Nephron (organoid): ENCODE data around the gene BLVRA.

Experiments
- H3K27ac Mint-ChIP-seq, 3 experiments: 2 replicates each; pipeline ENCODE4 v1.8.0; 2020; ENCODE audit warnings: mixed read lengths in 3 of 3, mild to moderate bottlenecking in 2 of 3, moderate library complexity in 1 of 3
- H3K27me3 Mint-ChIP-seq: 2 replicates; pipeline ENCODE4 v1.8.0; 2021; ENCODE audit warnings: low read depth, mild to moderate bottlenecking, moderate library complexity, mixed read lengths
- H3K36me3 Mint-ChIP-seq: 2 replicates; pipeline ENCODE4 v1.8.0; 2020; ENCODE audit warnings: low read depth, mixed read lengths
- H3K4me1 Mint-ChIP-seq: 2 replicates; pipeline ENCODE4 v1.8.0; 2020; ENCODE audit warnings: mixed read lengths
- H3K4me3 Mint-ChIP-seq, 3 experiments: 2 replicates each; pipeline ENCODE4 v1.8.0; 2020; ENCODE audit warnings: mild to moderate bottlenecking in 3 of 3, mixed read lengths in 3 of 3, moderate library complexity in 2 of 3
- H3K9me3 Mint-ChIP-seq: 2 replicates; pipeline ENCODE4 v1.8.0; 2020; ENCODE audit warnings: mixed read lengths
- CTCF ChIP-seq, 3 experiments: fragments of 200-600 bp; sonication (generic); IDR thresholded peaks; one replicate each; pipeline ENCODE4 v1.5.0; 2021; ENCODE audit warnings: antibody characterized with exemption in 3 of 3; ENCODE audit not compliant: unreplicated experiment in 3 of 3

Gene BLVRA

GRCh38 chr7:43790006-43790405, 31.5 kb downstream of the BLVRA start:
- TF ChIP-seq CTCF (IDR thresholded peaks at IDR 0.05; ENCODE audit: unreplicated experiment in 3 of 3): no peak
- Mint-ChIP-seq H3K27ac (no peak overlapping the region), H3K4me3 (no peak overlapping the region), H3K27me3 (no peaks in the 10 kb centered on the region), H3K4me1 (peaks cover 20% of the 10 kb centered on the region), H3K9me3 (no peaks in the 10 kb centered on the region), H3K36me3 (peaks cover 47% of the 10 kb centered on the region)

DNA sequence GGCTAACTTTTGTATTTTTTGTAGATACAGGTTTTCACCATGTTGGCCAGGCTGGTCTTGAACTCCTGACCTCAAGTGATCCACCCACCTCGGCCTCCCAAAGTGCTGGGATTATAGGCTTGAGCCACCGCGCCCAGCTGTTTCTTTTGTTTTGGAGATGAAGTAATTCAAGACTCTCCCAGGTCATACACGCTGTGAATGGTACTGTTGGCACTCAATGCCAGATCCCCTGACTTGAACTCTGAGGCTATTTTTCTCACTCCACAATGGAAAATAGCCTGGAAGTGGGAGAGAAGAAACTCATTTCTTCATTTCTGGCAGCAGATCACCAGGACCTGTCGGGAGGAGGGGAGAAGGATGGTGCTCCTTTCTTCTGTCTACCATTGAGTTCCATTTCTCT, 32.4 kb downstream of the BLVRA start:
- no peaks in the 10 kb centered on the region for H3K27me3 Mint-ChIP-seq
- no peak overlapping the region for H3K4me3 Mint-ChIP-seq
- peaks cover 14% of the 10 kb centered on the region for H3K4me1 Mint-ChIP-seq
- no peak overlapping the region for H3K27ac Mint-ChIP-seq
- no peaks in the 10 kb centered on the region for H3K9me3 Mint-ChIP-seq
- peaks cover 51% of the 10 kb centered on the region for H3K36me3 Mint-ChIP-seq
- TF ChIP-seq CTCF (IDR thresholded peaks at IDR 0.05; ENCODE audit: unreplicated experiment in 3 of 3): no peak

DNA sequence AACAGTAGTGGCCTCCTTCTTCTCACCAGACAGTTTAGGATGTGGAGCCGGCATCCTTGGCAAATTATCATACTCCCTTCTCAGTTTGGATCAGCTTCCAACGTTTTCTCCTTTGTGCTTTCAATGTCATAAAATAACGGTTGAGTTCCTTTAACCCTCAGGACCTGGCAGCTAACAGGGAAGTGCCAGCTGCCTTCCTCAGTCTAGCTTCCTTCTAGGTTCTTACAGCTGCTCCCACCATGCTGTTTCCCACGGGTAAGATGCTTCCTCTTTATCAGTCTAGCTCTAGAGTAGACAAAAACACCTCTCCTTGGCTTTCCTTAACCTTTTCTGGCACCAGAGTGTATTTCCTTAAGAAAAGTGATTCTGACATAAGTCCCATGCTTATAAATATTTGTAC, 33.2 kb downstream of the BLVRA start:
- H3K27me3 Mint-ChIP-seq: no peaks in the 10 kb centered on the region
- no peak for TF ChIP-seq CTCF (IDR thresholded peaks at IDR 0.05; ENCODE audit: unreplicated experiment in 3 of 3)
- H3K4me3 Mint-ChIP-seq: no peak overlapping the region
- H3K27ac Mint-ChIP-seq: peak overlapping the region in 2 of 3 experiments; percentile 5 to 17
- H3K9me3 Mint-ChIP-seq: no peaks in the 10 kb centered on the region
- H3K4me1 Mint-ChIP-seq: peaks cover 14% of the 10 kb centered on the region
- H3K36me3 Mint-ChIP-seq: peaks cover 48% of the 10 kb centered on the region

- Mint-ChIP-seq H3K27ac (peak overlapping the region in 1 of 3 experiments; percentile 5), H3K4me3 (no peak overlapping the region), H3K4me1 (peaks cover 14% of the 10 kb centered on the region), H3K9me3 (no peaks in the 10 kb centered on the region), H3K36me3 (peaks cover 51% of the 10 kb centered on the region), H3K27me3 (no peaks in the 10 kb centered on the region)
- TF ChIP-seq CTCF (IDR thresholded peaks at IDR 0.05; ENCODE audit: unreplicated experiment in 3 of 3): no peak
Measured at GRCh38 chr7:43792471-43793150, 34.1 kb downstream of the BLVRA start.

DNA sequence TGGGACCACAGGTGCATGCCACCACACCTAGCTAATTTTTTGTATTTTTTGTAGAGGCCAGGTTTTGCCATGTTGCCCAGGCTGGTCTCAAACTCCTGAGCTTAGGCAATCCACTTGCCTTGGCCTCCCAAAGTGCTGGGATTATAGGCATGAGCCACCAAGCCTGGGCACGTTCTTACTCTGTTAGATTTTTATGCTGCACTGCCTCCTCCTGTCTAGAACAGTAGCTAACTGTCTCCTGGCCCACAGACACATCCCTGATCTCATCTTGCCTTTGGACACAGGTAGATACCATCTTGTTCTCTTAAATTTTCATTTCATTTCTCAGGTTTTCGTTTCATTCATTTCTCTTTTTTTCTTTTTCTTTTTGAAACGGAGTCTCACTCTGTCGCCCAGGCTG, 41.1 kb downstream of the BLVRA start:
- Mint-ChIP-seq H3K4me3 (no peak overlapping the region), H3K36me3 (peaks cover 31% of the 10 kb centered on the region), H3K4me1 (no peaks in the 10 kb centered on the region), H3K27me3 (no peaks in the 10 kb centered on the region), H3K27ac (no peak overlapping the region), H3K9me3 (no peaks in the 10 kb centered on the region)
- TF ChIP-seq CTCF (IDR thresholded peaks at IDR 0.05; ENCODE audit: unreplicated experiment in 3 of 3): no peak

- Mint-ChIP-seq H3K4me3 (no peak overlapping the region), H3K9me3 (no peaks in the 10 kb centered on the region), H3K4me1 (no peaks in the 10 kb centered on the region), H3K36me3 (peaks cover 36% of the 10 kb centered on the region), H3K27ac (no peak overlapping the region), H3K27me3 (no peaks in the 10 kb centered on the region)
- TF ChIP-seq CTCF (IDR thresholded peaks at IDR 0.05; ENCODE audit: unreplicated experiment in 3 of 3): no peak
Measured at GRCh38 chr7:43803865-43804264, 45.4 kb downstream of the BLVRA start.
